ENCODE data around the gene MOGAT2.
A peak's percentile ranks its signal among the peaks of the same experiment; 100 is the strongest.

DNA sequence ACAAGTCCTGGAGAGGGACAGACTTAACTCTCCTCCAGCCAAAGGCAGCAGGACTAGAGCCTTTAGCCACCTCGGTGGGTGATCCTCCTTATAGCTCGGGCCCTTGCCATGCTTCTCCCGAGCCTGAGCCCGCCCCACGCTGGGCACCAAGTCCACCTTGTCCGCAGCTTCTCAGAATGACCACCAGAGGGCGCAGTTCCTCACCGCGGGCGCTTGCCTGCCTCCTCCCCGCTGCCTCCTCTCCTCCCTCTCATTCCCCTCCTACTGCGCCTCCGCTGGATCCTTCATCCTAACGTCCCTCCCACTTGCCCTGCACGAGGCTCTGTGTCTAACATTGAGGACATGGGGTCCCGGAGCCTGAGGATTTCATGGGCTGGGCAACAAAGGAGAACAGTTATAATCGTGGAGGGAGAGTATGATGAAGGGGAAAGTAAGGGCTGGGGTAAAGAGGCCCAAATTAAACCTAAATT is 11.3 kb upstream of the MOGAT2 start:
- TF ChIP-seq, protein P1, sequence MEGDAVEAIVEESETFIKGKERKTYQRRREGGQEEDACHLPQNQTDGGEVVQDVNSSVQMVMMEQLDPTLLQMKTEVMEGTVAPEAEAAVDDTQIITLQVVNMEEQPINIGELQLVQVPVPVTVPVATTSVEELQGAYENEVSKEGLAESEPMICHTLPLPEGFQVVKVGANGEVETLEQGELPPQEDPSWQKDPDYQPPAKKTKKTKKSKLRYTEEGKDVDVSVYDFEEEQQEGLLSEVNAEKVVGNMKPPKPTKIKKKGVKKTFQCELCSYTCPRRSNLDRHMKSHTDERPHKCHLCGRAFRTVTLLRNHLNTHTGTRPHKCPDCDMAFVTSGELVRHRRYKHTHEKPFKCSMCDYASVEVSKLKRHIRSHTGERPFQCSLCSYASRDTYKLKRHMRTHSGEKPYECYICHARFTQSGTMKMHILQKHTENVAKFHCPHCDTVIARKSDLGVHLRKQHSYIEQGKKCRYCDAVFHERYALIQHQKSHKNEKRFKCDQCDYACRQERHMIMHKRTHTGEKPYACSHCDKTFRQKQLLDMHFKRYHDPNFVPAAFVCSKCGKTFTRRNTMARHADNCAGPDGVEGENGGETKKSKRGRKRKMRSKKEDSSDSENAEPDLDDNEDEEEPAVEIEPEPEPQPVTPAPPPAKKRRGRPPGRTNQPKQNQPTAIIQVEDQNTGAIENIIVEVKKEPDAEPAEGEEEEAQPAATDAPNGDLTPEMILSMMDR (IDR thresholded peaks at IDR 0.05), result peak; percentile 17 to 79 (median 73)
- TF ChIP-seq POLR2A (IDR thresholded peaks at IDR 0.05), result no peak
- TF ChIP-seq POLR2AphosphoS5 (IDR thresholded peaks at IDR 0.05; ENCODE audit: insufficient read depth in 1 of 2, low read depth in 1 of 2), result no peak

Data from vagina (tissue), 2 donors.